Trophoblast cell (in vitro differentiated cells and primary cell): ENCODE results near the gene SSH2.
"Not testable (repeated sequence)": the region's sequence is repeated elsewhere in the genome, so short reads cannot be mapped to it uniquely, and the experiment has no call there.

ENCODE experiments used
- DNase-seq, 2 donors: peaks; one replicate each; pipeline ENCODE4 v3.0.0-alpha.2; 2016
- H2AFZ ChIP-seq: 2 replicates; pipeline ENCODE4 v1.6.1; 2013; ENCODE audit warnings: low read length, moderate library complexity, mild to moderate bottlenecking; ENCODE audit not compliant: insufficient read depth, poor library complexity
- H2AK5ac ChIP-seq: 2 replicates; pipeline ENCODE4 v1.6.1; 2013; ENCODE audit warnings: mild to moderate bottlenecking, low read length
- H2BK120ac ChIP-seq: 2 replicates; pipeline ENCODE4 v1.6.1; 2013; ENCODE audit warnings: low read length, mild to moderate bottlenecking, moderate library complexity; ENCODE audit not compliant: insufficient read depth, poor library complexity
- H2BK12ac ChIP-seq: 2 replicates; pipeline ENCODE4 v1.6.1; 2013; ENCODE audit warnings: mild to moderate bottlenecking, low read length, moderate library complexity
- H2BK5ac ChIP-seq: 2 replicates; pipeline ENCODE4 v1.6.1; 2013; ENCODE audit warnings: low read length, low read depth, moderate library complexity, mild to moderate bottlenecking; ENCODE audit not compliant: poor library complexity
- H3K14ac ChIP-seq: 2 replicates; pipeline ENCODE4 v1.6.1; 2013; ENCODE audit warnings: mild to moderate bottlenecking, low read length
- H3K18ac ChIP-seq: 2 replicates; pipeline ENCODE4 v1.6.1; 2013; ENCODE audit warnings: mild to moderate bottlenecking, low read length
- H3K23ac ChIP-seq: 2 replicates; pipeline ENCODE4 v1.6.1; 2013; ENCODE audit warnings: low read length
- H3K27ac ChIP-seq: 2 replicates; pipeline ENCODE4 v1.5.1; 2013; ENCODE audit warnings: low read depth, mild to moderate bottlenecking, inconsistent platforms, low read length, moderate library complexity
- H3K27me3 ChIP-seq: 2 replicates; pipeline ENCODE4 v1.6.1; 2013; ENCODE audit warnings: inconsistent platforms, mild to moderate bottlenecking, low read length, moderate library complexity; ENCODE audit not compliant: insufficient read depth
- H3K36me3 ChIP-seq, 2 experiments: 1 replicate in 1 of 2; 2 replicates in 1 of 2; pipeline ENCODE4 v1.6.1; 2013; ENCODE audit warnings: low read length in 2 of 2, mild to moderate bottlenecking in 2 of 2, moderate library complexity in 1 of 2; ENCODE audit not compliant: insufficient read depth in 2 of 2, control insufficient read depth in 1 of 2
- H3K4ac ChIP-seq: 2 replicates; pipeline ENCODE4 v1.6.1; 2013; ENCODE audit warnings: low read depth, mild to moderate bottlenecking, low read length, moderate library complexity
- H3K4me1 ChIP-seq, 2 experiments: 1 replicate in 1 of 2; 2 replicates in 1 of 2; pipeline ENCODE4 v1.6.1; 2013; ENCODE audit warnings: low read length in 2 of 2, mild to moderate bottlenecking in 2 of 2, moderate library complexity in 1 of 2; ENCODE audit not compliant: insufficient read depth in 2 of 2, control insufficient read depth in 1 of 2
- H3K4me2 ChIP-seq: 2 replicates; pipeline ENCODE4 v1.6.1; 2013; ENCODE audit warnings: inconsistent platforms, mild to moderate bottlenecking, low read length, moderate library complexity
- H3K4me3 ChIP-seq: 2 replicates; pipeline ENCODE4 v1.5.1; 2013; ENCODE audit warnings: mild to moderate bottlenecking, low read depth, low read length, inconsistent platforms
- H3K79me1 ChIP-seq: one replicate; pipeline ENCODE4 v1.6.1; 2013; ENCODE audit warnings: low read length
- H3K79me2 ChIP-seq: 2 replicates; pipeline ENCODE4 v1.6.1; 2013; ENCODE audit warnings: low read length, mild to moderate bottlenecking; ENCODE audit not compliant: control insufficient read depth, insufficient read depth, poor library complexity
- H3K9ac ChIP-seq: 2 replicates; pipeline ENCODE4 v1.6.1; 2013; ENCODE audit warnings: mild to moderate bottlenecking, low read length
- H3K9me3 ChIP-seq: 2 replicates; pipeline ENCODE4 v1.6.1; 2013; ENCODE audit warnings: low read depth, mild to moderate bottlenecking, control low read depth, inconsistent platforms, low read length; ENCODE audit not compliant: insufficient read depth
- H4K12ac ChIP-seq: 2 replicates; pipeline ENCODE4 v1.6.1; 2013; ENCODE audit warnings: low read depth, mild to moderate bottlenecking, low read length, moderate library complexity
- H4K8ac ChIP-seq: 2 replicates; pipeline ENCODE4 v1.6.1; 2013; ENCODE audit warnings: low read depth, mild to moderate bottlenecking, low read length, moderate library complexity
- H4K91ac ChIP-seq: one replicate; pipeline ENCODE4 v1.6.1; 2013; ENCODE audit warnings: low read depth, mild to moderate bottlenecking, low read length, moderate library complexity
- WGBS: extraction: QIAGEN DNeasy Blood & Tissue Kit; methylation state at CpG from one replicate; pipeline ENCODE4 v1.1.7; 2013; ENCODE audit warnings: missing lambda C conversion rate; ENCODE audit not compliant: insufficient read length, insufficient coverage; ENCODE audit errors: extremely low coverage; 5-methylcytosine and 5-hydroxymethylcytosine counted together

SSH2 gene

DNA sequence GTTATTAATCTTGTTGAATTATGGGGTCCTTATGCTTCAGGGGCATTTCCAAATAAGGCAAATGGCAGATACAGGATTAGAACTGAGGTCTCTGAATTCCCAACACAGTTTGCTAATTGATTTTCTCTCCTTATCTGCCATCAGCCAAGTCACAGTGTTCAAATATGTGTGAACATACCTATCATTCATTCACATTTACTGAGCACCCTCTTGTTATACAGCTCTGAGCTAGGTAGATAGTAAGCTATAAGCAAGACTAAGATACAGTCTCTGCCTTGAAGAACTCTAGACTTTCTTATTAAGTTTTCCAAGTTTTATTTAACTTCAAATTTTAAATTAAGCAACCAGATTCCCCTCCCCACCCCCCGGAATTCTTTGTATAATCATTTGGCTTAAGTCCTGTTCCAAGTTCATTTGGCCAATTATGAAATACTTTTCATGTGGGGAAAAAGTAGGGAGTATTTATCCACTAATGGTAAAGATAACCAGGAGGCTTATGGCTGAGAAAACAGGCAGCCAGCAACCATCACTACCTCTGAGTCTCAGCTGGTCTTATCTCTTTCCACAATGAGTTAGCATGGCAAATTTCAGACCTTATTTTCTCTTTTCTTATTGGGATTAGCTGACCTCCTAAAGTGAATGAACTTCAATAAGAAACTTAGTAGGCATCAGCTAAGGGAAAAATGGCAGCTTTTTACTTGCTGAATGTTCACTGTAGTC, 275.9 kb downstream of the SSH2 start:
- Histone ChIP-seq H3K23ac (no peak overlapping the region), H3K79me2 (no peaks in the 10 kb centered on the region), H3K9me3 (no peaks in the 10 kb centered on the region), H3K4ac (no peak overlapping the region), H3K79me1 (no peaks in the 10 kb centered on the region), H3K9ac (no peak overlapping the region), H4K8ac (no peak overlapping the region), H3K14ac (no peak overlapping the region), H3K36me3 (peaks cover 7 to 15% of the 10 kb centered on the region in 2 experiments), H3K4me2 (no peak overlapping the region), H2BK5ac (no peak overlapping the region), H3K27me3 (no peaks in the 10 kb centered on the region), H3K4me3 (no peak overlapping the region), H3K27ac (no peak overlapping the region), H3K18ac (no peak overlapping the region), H3K4me1 (no peaks in the 10 kb centered on the region), H4K12ac (no peak overlapping the region), H4K91ac (no peak overlapping the region), H2BK12ac (no peak overlapping the region), H2AK5ac (no peak overlapping the region), H2BK120ac (no peak overlapping the region), H2AFZ (no peak overlapping the region)
- no CpG with 5 or more reads among the region's 1 CpG for WGBS
- DNase-seq = peak in 1 of 2 donors; percentile 67

DNA sequence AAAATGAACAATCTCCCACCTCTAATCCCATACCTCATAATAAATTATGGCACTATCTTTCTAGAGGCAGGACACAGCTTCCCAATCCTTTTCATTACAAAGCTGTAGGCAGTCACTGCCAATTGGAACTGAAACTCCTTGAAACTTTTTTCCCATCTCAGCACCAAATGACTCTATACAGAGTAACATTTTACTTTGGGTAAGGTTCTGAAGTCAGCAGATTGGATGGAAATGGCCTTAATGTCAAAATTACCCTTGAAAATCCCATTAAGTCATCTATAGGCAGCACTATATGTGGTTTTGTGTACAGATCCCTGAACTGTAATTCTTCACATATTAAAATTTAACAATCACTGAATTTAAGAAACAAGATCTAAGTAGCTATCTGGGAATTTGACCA, 277.1 kb downstream of the SSH2 start:
- Histone ChIP-seq H3K9ac (no peak overlapping the region), H3K4me2 (no peak overlapping the region), H2BK5ac (no peak overlapping the region), H4K91ac (no peak overlapping the region), H3K9me3 (no peaks in the 10 kb centered on the region), H3K18ac (no peak overlapping the region), H3K79me1 (no peaks in the 10 kb centered on the region), H3K4me3 (no peak overlapping the region), H3K27me3 (no peaks in the 10 kb centered on the region), H3K36me3 (peaks cover 6 to 13% of the 10 kb centered on the region in 2 experiments), H3K27ac (no peak overlapping the region), H2BK120ac (no peak overlapping the region), H2BK12ac (no peak overlapping the region), H3K4me1 (no peaks in the 10 kb centered on the region), H2AK5ac (no peak overlapping the region), H3K14ac (no peak overlapping the region), H3K4ac (no peak overlapping the region), H3K23ac (no peak overlapping the region), H2AFZ (no peak overlapping the region), H4K8ac (no peak overlapping the region), H4K12ac (no peak overlapping the region), H3K79me2 (no peaks in the 10 kb centered on the region)
- DNase-seq = no peak

DNA sequence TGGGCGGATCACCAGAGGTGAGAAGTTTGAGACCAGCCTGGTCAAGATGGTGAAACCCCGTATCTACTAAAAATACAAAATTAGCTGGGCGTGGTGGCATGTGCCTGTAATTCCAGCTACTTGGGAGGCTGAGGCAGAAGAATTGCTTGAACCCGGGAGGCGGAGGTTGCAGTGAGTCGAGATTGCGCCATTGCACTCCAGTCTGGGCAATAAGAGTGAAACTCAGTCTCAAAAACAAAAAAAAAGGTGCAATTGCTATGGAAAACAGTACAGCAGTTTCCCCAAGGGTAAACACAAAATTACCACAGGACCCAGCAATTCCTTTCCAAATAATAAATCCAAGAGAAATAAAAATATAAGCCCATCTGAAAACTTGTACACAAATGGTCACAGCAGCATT, 278.1 kb downstream of the SSH2 start:
- not testable (repeated sequence) for H3K4me1 ChIP-seq

DNA sequence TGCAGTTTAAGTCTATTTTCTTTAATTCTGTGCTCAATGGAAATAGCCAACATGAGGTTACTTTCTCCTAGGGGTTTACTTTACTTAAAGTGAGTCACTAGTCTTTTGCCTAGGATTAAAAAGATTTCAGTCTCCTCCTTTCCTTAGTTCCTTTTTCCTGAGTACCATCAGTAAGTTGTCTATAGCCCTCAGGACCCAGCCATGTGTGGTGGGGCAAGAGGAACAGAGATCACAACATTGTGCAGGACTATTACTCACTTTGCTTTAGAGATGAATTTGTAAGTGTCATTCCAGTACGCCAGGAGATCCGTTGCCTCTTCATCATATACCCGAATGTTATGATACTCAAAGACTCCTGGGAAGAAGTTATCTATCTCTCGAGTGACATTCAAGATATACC, 279.6 kb downstream of the SSH2 start:
- no peak for DNase-seq
- Histone ChIP-seq H3K4me3 (no peak overlapping the region), H3K4ac (no peak overlapping the region), H2AK5ac (no peak overlapping the region), H3K27me3 (no peaks in the 10 kb centered on the region), H3K23ac (no peak overlapping the region), H2BK120ac (no peak overlapping the region), H4K91ac (no peak overlapping the region), H3K9me3 (no peaks in the 10 kb centered on the region), H3K4me2 (no peak overlapping the region), H3K36me3 (peaks cover 9 to 10% of the 10 kb centered on the region in 2 experiments), H2AFZ (no peak overlapping the region), H3K4me1 (no peaks in the 10 kb centered on the region), H4K12ac (no peak overlapping the region), H3K18ac (no peak overlapping the region), H4K8ac (no peak overlapping the region), H2BK12ac (no peak overlapping the region), H3K14ac (no peak overlapping the region), H3K79me2 (no peaks in the 10 kb centered on the region), H3K9ac (no peak overlapping the region), H3K79me1 (no peaks in the 10 kb centered on the region), H3K27ac (no peak overlapping the region), H2BK5ac (no peak overlapping the region)
- WGBS = no CpG with 5 or more reads among the region's 4 CpGs

More for the DNA sequence above, 278.1 kb downstream of the SSH2 start:
- H3K23ac ChIP-seq, H4K12ac ChIP-seq, H3K14ac ChIP-seq, H3K18ac ChIP-seq, H2BK12ac ChIP-seq, H4K91ac ChIP-seq, H3K4me3 ChIP-seq, H2BK120ac ChIP-seq, H3K79me1 ChIP-seq, H2BK5ac ChIP-seq, H3K27me3 ChIP-seq, H3K27ac ChIP-seq, H3K4ac ChIP-seq, H2AFZ ChIP-seq, H3K79me2 ChIP-seq, H2AK5ac ChIP-seq, H4K8ac ChIP-seq, H3K9ac ChIP-seq, DNase-seq, H3K4me2 ChIP-seq, H3K9me3 ChIP-seq: not testable (repeated sequence)
- no CpG with 5 or more reads among the region's 7 CpGs for WGBS
- peaks cover 10 to 13% of the 10 kb centered on the region in 2 experiments for H3K36me3 ChIP-seq
